ENCODE measurements around the gene SLC16A3.

Gene SLC16A3

DNA sequence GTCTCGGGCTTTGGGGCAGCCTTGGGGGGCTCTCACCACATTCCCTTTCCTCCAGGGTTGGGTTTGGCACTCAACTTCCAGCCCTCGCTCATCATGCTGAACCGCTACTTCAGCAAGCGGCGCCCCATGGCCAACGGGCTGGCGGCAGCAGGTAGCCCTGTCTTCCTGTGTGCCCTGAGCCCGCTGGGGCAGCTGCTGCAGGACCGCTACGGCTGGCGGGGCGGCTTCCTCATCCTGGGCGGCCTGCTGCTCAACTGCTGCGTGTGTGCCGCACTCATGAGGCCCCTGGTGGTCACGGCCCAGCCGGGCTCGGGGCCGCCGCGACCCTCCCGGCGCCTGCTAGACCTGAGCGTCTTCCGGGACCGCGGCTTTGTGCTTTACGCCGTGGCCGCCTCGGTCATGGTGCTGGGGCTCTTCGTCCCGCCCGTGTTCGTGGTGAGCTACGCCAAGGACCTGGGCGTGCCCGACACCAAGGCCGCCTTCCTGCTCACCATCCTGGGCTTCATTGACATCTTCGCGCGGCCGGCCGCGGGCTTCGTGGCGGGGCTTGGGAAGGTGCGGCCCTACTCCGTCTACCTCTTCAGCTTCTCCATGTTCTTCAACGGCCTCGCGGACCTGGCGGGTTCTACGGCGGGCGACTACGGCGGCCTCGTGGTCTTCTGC is 8.4 kb downstream of the SLC16A3 start:
- no peak for DNase-seq (ENCODE audit: low read depth, low spot score)
- TF ChIP-seq, protein P1, sequence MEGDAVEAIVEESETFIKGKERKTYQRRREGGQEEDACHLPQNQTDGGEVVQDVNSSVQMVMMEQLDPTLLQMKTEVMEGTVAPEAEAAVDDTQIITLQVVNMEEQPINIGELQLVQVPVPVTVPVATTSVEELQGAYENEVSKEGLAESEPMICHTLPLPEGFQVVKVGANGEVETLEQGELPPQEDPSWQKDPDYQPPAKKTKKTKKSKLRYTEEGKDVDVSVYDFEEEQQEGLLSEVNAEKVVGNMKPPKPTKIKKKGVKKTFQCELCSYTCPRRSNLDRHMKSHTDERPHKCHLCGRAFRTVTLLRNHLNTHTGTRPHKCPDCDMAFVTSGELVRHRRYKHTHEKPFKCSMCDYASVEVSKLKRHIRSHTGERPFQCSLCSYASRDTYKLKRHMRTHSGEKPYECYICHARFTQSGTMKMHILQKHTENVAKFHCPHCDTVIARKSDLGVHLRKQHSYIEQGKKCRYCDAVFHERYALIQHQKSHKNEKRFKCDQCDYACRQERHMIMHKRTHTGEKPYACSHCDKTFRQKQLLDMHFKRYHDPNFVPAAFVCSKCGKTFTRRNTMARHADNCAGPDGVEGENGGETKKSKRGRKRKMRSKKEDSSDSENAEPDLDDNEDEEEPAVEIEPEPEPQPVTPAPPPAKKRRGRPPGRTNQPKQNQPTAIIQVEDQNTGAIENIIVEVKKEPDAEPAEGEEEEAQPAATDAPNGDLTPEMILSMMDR (IDR thresholded peaks at IDR 0.05; ENCODE audit: low read depth, low read length), result no peak
- in situ Hi-C loops (cut with HindIII; ENCODE audit: low sequenced_read_pairs), result no loop called here
- H3K4me3 ChIP-seq (ENCODE audit: low read depth, low read length), result no peak overlapping the region

DNA sequence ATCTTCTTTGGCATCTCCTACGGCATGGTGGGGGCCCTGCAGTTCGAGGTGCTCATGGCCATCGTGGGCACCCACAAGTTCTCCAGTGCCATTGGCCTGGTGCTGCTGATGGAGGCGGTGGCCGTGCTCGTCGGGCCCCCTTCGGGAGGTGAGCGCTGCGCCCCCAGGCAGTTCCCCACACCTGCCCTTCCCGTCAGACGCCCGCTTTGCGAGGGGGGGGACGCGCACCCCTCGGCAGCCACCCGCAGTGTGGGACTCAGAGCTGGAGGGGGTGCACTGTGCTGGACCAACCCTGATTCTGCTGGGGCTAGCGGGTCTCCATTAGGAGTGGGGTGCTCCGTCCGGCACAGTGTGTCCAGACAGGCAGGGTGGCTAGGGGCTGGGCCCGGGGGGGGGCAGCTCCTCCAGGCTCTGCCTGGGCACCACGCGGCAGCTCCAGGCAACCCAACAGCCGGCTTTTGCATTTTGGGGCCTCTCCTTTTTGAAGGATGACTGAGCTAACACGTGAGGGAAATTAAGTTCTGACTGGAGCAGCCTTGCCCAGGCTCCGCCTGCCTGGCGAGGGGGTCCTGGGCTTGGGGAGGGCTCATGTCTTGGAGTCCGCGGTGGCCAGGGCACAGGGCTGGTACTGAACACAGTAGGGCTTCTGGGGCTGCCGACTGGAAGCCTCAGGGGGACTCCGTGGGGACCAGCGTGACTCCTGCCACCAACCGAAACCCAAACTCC is 9.1 kb downstream of the SLC16A3 start:
- in situ Hi-C loops (cut with HindIII; ENCODE audit: low sequenced_read_pairs), result no loop called here

DNA sequence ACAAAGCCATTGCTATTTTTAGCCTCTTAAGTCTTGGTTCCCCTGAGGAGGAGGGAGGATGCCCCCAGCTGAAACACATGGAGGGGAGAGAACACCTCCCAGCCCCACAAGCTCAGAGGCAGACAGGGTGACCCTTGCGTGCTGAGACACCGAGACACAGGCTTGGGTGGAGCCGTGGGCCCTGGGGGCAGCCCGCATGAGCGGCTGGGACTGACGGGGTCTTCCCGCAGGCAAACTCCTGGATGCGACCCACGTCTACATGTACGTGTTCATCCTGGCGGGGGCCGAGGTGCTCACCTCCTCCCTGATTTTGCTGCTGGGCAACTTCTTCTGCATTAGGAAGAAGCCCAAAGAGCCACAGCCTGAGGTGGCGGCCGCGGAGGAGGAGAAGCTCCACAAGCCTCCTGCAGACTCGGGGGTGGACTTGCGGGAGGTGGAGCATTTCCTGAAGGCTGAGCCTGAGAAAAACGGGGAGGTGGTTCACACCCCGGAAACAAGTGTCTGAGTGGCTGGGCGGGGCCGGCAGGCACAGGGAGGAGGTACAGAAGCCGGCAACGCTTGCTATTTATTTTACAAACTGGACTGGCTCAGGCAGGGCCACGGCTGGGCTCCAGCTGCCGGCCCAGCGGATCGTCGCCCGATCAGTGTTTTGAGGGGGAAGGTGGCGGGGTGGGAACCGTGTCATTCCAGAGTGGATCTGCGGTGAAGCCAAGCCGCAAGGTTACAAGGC is 9.8 kb downstream of the SLC16A3 start:
- H3K4me3 ChIP-seq (ENCODE audit: low read depth, low read length), result no peak overlapping the region
- DNase-seq (ENCODE audit: low read depth, low spot score), result peak; percentile 76
- in situ Hi-C loops (cut with HindIII; ENCODE audit: low sequenced_read_pairs), result no loop called here
- TF ChIP-seq, protein P1 (IDR thresholded peaks at IDR 0.05; ENCODE audit: low read depth, low read length), result no peak

More for the DNA sequence above, 9.1 kb downstream of the SLC16A3 start:
- H3K4me3 ChIP-seq (ENCODE audit: low read depth, low read length), result no peak overlapping the region
- no peak for DNase-seq (ENCODE audit: low read depth, low spot score)
- TF ChIP-seq, protein P1 (IDR thresholded peaks at IDR 0.05; ENCODE audit: low read depth, low read length), result no peak

DNA sequence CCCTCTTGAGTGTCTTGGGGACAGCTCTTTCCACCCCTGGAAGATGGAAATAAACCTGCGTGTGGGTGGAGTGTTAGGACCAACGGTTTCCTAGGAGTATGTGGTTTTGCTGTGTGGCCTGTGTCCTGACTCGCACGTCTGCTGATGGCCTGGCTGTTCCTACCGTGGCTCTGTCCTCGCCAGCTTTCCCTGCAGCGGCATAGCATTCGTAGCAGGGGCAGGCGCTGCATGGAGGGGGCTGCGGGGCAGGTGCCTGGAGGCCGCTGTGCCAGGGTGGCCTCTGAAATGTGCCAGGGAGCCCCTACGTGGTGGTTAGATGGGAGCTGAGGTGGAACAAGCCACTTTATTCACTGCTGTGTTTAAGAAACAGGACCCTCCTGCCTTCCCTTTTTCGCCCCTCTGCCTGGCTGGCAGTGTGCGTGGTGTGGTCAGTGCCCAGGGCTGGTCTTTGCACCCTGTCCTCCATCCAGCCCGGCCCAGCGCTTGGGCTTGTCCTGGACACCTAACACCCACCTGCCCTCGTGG is 10.6 kb downstream of the SLC16A3 start:
- in situ Hi-C loops (cut with HindIII; ENCODE audit: low sequenced_read_pairs), result no loop called here
- TF ChIP-seq, protein P1 (IDR thresholded peaks at IDR 0.05; ENCODE audit: low read depth, low read length), result no peak

DNA sequence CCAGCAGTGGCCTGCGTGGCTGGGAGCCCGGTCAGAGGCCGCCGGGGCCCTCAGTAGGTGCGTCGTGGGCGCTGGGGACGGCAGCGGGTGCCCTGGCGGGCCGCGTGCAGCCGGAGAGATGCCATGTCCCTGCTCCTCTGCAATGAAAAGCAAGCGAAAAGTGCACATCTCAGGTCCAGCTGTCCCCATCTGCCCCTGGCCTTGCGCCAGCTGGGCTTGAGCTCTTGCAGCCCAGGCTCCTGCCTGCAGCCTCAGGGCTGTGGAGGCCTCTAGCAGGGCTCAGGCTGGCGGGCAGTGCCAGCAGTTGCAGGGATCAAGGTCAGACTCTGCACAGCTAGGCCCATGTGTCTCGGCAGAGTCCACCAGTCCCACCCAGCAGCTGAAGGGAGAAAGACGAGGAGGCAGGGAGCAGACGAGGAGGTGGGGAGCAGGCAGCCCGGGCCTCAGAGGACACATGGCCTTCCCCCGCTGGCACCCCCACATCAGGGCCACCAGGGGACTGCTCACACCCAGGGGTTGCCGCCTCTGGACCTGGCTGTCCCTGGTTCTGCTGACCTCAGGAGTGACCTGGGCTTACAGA is 11.2 kb downstream of the SLC16A3 start:
- no peak overlapping the region for H3K4me3 ChIP-seq (ENCODE audit: low read depth, low read length)
- DNase-seq (ENCODE audit: low read depth, low spot score), result no peak
- in situ Hi-C loops (cut with HindIII; ENCODE audit: low sequenced_read_pairs), result no loop called here
- TF ChIP-seq, protein P1 (IDR thresholded peaks at IDR 0.05; ENCODE audit: low read depth, low read length), result no peak

More for the DNA sequence above, 10.6 kb downstream of the SLC16A3 start:
- no peak for DNase-seq (ENCODE audit: low read depth, low spot score)
- H3K4me3 ChIP-seq (ENCODE audit: low read depth, low read length), result no peak overlapping the region

DNA sequence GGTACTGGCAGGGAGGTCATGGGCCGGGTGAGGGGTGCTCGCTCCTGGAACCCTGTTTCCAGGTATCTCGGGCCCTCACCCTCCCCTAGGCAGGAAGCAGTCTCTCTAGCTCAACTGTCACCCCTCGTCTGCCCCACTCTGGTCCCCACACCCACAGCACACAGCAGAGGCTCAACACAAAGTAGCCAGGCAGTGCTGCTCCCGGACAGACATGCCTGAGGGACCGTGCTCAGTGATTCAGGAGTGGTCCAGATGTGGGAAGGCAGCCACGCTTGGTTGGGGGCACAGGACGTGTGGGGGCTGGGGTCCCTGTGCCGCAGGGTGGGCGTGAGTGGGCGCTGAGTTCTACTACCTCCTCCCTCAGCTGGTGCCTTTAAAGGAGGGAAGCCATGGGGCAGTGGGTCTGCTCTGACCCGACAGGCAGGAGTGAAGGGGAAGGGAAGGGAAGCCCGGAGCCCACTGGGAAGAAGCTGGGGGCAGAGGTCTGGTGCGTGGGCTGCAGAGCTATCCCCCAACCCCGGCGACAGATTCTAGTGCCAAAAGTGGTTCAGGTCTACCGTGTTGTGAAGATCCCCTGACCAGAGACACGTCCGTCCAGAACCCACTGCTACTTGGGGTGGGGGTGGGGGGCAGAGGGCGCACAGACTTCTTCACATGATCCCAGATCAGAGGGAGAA is 11.8 kb downstream of the SLC16A3 start:
- TF ChIP-seq, protein P1 (IDR thresholded peaks at IDR 0.05; ENCODE audit: low read depth, low read length), result no peak
- in situ Hi-C loops (cut with HindIII; ENCODE audit: low sequenced_read_pairs), result no loop called here
- DNase-seq (ENCODE audit: low read depth, low spot score), result no peak
- no peak overlapping the region for H3K4me3 ChIP-seq (ENCODE audit: low read depth, low read length)

Measured in astrocyte of the spinal cord (primary cell).